ENCODE data around the gene FKBP1A.

The FKBP1A gene

GRCh38 chr20:1392693-1393506 lies at the start of gene FKBP1A:
Gene FKBP1A, minus strand, starts transcription at chr20:1393054. Its CDS starts 56 bp downstream, at chr20:1392998.
- peak; percentile 91 for DNase-seq

GRCh38 chr20:1442304-1442703 lies 49.5 kb upstream of the FKBP1A start:
- no peak for DNase-seq

- DNase-seq = no peak
Measured at GRCh38 chr20:1441133-1441532, 48.3 kb upstream of the FKBP1A start.

GRCh38 chr20:1440024-1440423 lies 47.2 kb upstream of the FKBP1A start:
- DNase-seq = no peak

GRCh38 chr20:1438361-1438760 lies 45.5 kb upstream of the FKBP1A start:
- DNase-seq = no peak

- peak; percentile 80 for DNase-seq
Measured at GRCh38 chr20:1437235-1437904, 44.5 kb upstream of the FKBP1A start.

- no peak for DNase-seq
Measured at GRCh38 chr20:1436263-1436662, 43.4 kb upstream of the FKBP1A start.

GRCh38 chr20:1435337-1435699 lies 42.5 kb upstream of the FKBP1A start:
- no peak for DNase-seq

- DNase-seq = no peak
Measured at GRCh38 chr20:1434571-1435336, 41.9 kb upstream of the FKBP1A start.

GRCh38 chr20:1431158-1431557 lies 38.3 kb upstream of the FKBP1A start:
- no peak for DNase-seq

GRCh38 chr20:1430004-1430451 lies 37.2 kb upstream of the FKBP1A start:
- DNase-seq = no peak

GRCh38 chr20:1429143-1429728 lies 36.4 kb upstream of the FKBP1A start:
- DNase-seq = no peak

GRCh38 chr20:1427457-1428054 lies 34.7 kb upstream of the FKBP1A start:
- peak; percentile 94 for DNase-seq

GRCh38 chr20:1426231-1426849 lies 33.5 kb upstream of the FKBP1A start:
- DNase-seq = no peak

GRCh38 chr20:1424336-1424735 lies 31.5 kb upstream of the FKBP1A start:
- no peak for DNase-seq

GRCh38 chr20:1423625-1424106 lies 30.8 kb upstream of the FKBP1A start:
- DNase-seq = no peak

GRCh38 chr20:1423206-1423605 lies 30.4 kb upstream of the FKBP1A start:
- DNase-seq = no peak

GRCh38 chr20:1422753-1423152 lies 29.9 kb upstream of the FKBP1A start:
- no peak for DNase-seq

- DNase-seq = no peak
Measured at GRCh38 chr20:1420066-1420465, 27.2 kb upstream of the FKBP1A start.

GRCh38 chr20:1418350-1418749 lies 25.5 kb upstream of the FKBP1A start:
- no peak for DNase-seq

GRCh38 chr20:1417790-1418189 lies 24.9 kb upstream of the FKBP1A start:
- DNase-seq = no peak

GRCh38 chr20:1417273-1417672 lies 24.4 kb upstream of the FKBP1A start:
- no peak for DNase-seq
